Spleen (tissue), 7 donors: ENCODE measurements around the gene SLC46A2.

Experiments used
- CTCF ChIP-seq, 11 experiments: fragments of 200-600 bp in 7 of 11; fragments of 450-650 bp in 4 of 11; sonication (generic) in 4 of 11; IDR thresholded peaks in 8 of 11; conservative IDR thresholded peaks in 3 of 11; 1 replicate in 7 of 11; 2 replicates in 4 of 11; pipeline versions ENCODE4 v1.4.0 to v1.8.0; 2016 to 2021; ENCODE audit warnings: antibody characterized with exemption in 11 of 11, inconsistent platforms in 4 of 11, mild to moderate bottlenecking in 1 of 11
- POLR2AphosphoS5 ChIP-seq, 3 donors: sonication (generic); formaldehyde crosslinking; IDR thresholded peaks; one replicate each; pipeline ENCODE4 v1.5.1; 2017; ENCODE audit warnings: antibody characterized with exemption in 3 of 3
- donor health status: DM: no; HTN: no; CAD: no; lungs with moderate emphysema.
- donor health status: DM: no; HTN: no; CAD: no.
- donor health status: DM: no; HTN: no; CAD: no.

GRCh38 chr9:112898872-112899311, 8.2 kb upstream of the SLC46A2 start:
- TF ChIP-seq POLR2AphosphoS5 (IDR thresholded peaks at IDR 0.05) (no peak), CTCF (IDR thresholded peaks at IDR 0.05 in 8 of 11, conservative IDR thresholded peaks at IDR 0.05 in 3 of 11) (no peak)
